ENCODE data around the gene PAX3. TPM values are rescaled to one million over a fixed set of nuclear protein-coding genes. Genes with fewer than 3 reads are reported as not detected.

PAX3 gene
- total RNA-seq, 1 experiment from 2014 or later, result not detected

- in situ Hi-C loops (cut with HindIII; ENCODE audit: low sequenced_read_pairs), result no loop called here
- no peak for DNase-seq (ENCODE audit: low spot score)
Measured at GRCh38 chr2:222242532-222242931, 56.3 kb downstream of the PAX3 start.

- DNase-seq (ENCODE audit: low spot score), result no peak
- in situ Hi-C loops (cut with HindIII; ENCODE audit: low sequenced_read_pairs), result no loop called here
Measured at GRCh38 chr2:222241128-222241870, 57.5 kb downstream of the PAX3 start.

- in situ Hi-C loops (cut with HindIII; ENCODE audit: low sequenced_read_pairs), result no loop called here
- DNase-seq (ENCODE audit: low spot score), result no peak
Measured at GRCh38 chr2:222240676-222241049, 58.1 kb downstream of the PAX3 start.

GRCh38 chr2:222239945-222240675 is 58.7 kb downstream of the PAX3 start:
- in situ Hi-C loops (cut with HindIII; ENCODE audit: low sequenced_read_pairs), result no loop called here
- DNase-seq (ENCODE audit: low spot score), result no peak

- in situ Hi-C loops (cut with HindIII; ENCODE audit: low sequenced_read_pairs), result no loop called here
- no peak for DNase-seq (ENCODE audit: low spot score)
Measured at GRCh38 chr2:222239091-222239490, 59.7 kb downstream of the PAX3 start.

GRCh38 chr2:222238072-222238471 is 60.7 kb downstream of the PAX3 start:
- DNase-seq (ENCODE audit: low spot score), result no peak
- in situ Hi-C loops (cut with HindIII; ENCODE audit: low sequenced_read_pairs), result no loop called here

GRCh38 chr2:222232839-222233238 is 66.0 kb downstream of the PAX3 start:
- no peak for DNase-seq (ENCODE audit: low spot score)
- in situ Hi-C loops (cut with HindIII; ENCODE audit: low sequenced_read_pairs), result no loop called here

GRCh38 chr2:222232372-222232771 is 66.4 kb downstream of the PAX3 start:
- no peak for DNase-seq (ENCODE audit: low spot score)
- in situ Hi-C loops (cut with HindIII; ENCODE audit: low sequenced_read_pairs), result no loop called here

- DNase-seq (ENCODE audit: low spot score), result no peak
- in situ Hi-C loops (cut with HindIII; ENCODE audit: low sequenced_read_pairs), result no loop called here
Measured at GRCh38 chr2:222228054-222228453, 70.7 kb downstream of the PAX3 start.

- in situ Hi-C loops (cut with HindIII; ENCODE audit: low sequenced_read_pairs), result no loop called here
- DNase-seq (ENCODE audit: low spot score), result no peak
Measured at GRCh38 chr2:222218786-222219185, 80.0 kb downstream of the PAX3 start.

GRCh38 chr2:222217712-222218111 is 81.1 kb downstream of the PAX3 start:
- in situ Hi-C loops (cut with HindIII; ENCODE audit: low sequenced_read_pairs), result no loop called here
- no peak for DNase-seq (ENCODE audit: low spot score)

GRCh38 chr2:222214885-222215284 is 83.9 kb downstream of the PAX3 start:
- in situ Hi-C loops (cut with HindIII; ENCODE audit: low sequenced_read_pairs), result no loop called here
- no peak for DNase-seq (ENCODE audit: low spot score)

- no peak for DNase-seq (ENCODE audit: low spot score)
- in situ Hi-C loops (cut with HindIII; ENCODE audit: low sequenced_read_pairs), result no loop called here
Measured at GRCh38 chr2:222213049-222213448, 85.7 kb downstream of the PAX3 start.

GRCh38 chr2:222212571-222212970 is 86.2 kb downstream of the PAX3 start:
- no peak for DNase-seq (ENCODE audit: low spot score)
- in situ Hi-C loops (cut with HindIII; ENCODE audit: low sequenced_read_pairs), result no loop called here

- DNase-seq (ENCODE audit: low spot score), result no peak
- in situ Hi-C loops (cut with HindIII; ENCODE audit: low sequenced_read_pairs), result no loop called here
Measured at GRCh38 chr2:222208010-222208690, 90.6 kb downstream of the PAX3 start.

- in situ Hi-C loops (cut with HindIII; ENCODE audit: low sequenced_read_pairs), result no loop called here
- no peak for DNase-seq (ENCODE audit: low spot score)
Measured at GRCh38 chr2:222205136-222205535, 93.7 kb downstream of the PAX3 start.

GRCh38 chr2:222203041-222203440 is 95.8 kb downstream of the PAX3 start:
- in situ Hi-C loops (cut with HindIII; ENCODE audit: low sequenced_read_pairs), result no loop called here
- no peak for DNase-seq (ENCODE audit: low spot score)

- DNase-seq (ENCODE audit: low spot score), result no peak
- in situ Hi-C loops (cut with HindIII; ENCODE audit: low sequenced_read_pairs), result no loop called here
Measured at GRCh38 chr2:222196159-222196558, 102.6 kb downstream of the PAX3 start.

- in situ Hi-C loops (cut with HindIII; ENCODE audit: low sequenced_read_pairs), result no loop called here
- DNase-seq (ENCODE audit: low spot score), result no peak
Measured at GRCh38 chr2:222194669-222195068, 104.1 kb downstream of the PAX3 start.

GRCh38 chr2:222193328-222193983 is 105.3 kb downstream of the PAX3 start:
- no peak for DNase-seq (ENCODE audit: low spot score)
- in situ Hi-C loops (cut with HindIII; ENCODE audit: low sequenced_read_pairs), result no loop called here

All from G401 (cell line).